ENCODE measurements around the gene AAK1.

- TF ChIP-seq, protein P1, sequence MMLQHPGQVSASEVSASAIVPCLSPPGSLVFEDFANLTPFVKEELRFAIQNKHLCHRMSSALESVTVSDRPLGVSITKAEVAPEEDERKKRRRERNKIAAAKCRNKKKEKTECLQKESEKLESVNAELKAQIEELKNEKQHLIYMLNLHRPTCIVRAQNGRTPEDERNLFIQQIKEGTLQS (CRISPR knock-in tag; conservative IDR thresholded peaks at IDR 0.05) = no peak
- TF ChIP-seq, protein P2, sequence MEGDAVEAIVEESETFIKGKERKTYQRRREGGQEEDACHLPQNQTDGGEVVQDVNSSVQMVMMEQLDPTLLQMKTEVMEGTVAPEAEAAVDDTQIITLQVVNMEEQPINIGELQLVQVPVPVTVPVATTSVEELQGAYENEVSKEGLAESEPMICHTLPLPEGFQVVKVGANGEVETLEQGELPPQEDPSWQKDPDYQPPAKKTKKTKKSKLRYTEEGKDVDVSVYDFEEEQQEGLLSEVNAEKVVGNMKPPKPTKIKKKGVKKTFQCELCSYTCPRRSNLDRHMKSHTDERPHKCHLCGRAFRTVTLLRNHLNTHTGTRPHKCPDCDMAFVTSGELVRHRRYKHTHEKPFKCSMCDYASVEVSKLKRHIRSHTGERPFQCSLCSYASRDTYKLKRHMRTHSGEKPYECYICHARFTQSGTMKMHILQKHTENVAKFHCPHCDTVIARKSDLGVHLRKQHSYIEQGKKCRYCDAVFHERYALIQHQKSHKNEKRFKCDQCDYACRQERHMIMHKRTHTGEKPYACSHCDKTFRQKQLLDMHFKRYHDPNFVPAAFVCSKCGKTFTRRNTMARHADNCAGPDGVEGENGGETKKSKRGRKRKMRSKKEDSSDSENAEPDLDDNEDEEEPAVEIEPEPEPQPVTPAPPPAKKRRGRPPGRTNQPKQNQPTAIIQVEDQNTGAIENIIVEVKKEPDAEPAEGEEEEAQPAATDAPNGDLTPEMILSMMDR (IDR thresholded peaks at IDR 0.05) = no peak
- TF ChIP-seq, protein P3, sequence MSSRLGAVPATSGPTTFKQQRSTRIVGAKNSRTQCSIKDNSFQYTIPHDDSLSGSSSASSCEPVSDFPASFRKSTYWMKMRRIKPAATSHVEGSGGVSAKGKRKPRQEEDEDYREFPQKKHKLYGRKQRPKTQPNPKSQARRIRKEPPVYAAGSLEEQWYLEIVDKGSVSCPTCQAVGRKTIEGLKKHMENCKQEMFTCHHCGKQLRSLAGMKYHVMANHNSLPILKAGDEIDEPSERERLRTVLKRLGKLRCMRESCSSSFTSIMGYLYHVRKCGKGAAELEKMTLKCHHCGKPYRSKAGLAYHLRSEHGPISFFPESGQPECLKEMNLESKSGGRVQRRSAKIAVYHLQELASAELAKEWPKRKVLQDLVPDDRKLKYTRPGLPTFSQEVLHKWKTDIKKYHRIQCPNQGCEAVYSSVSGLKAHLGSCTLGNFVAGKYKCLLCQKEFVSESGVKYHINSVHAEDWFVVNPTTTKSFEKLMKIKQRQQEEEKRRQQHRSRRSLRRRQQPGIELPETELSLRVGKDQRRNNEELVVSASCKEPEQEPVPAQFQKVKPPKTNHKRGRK (CRISPR knock-in tag; IDR thresholded peaks at IDR 0.05; ENCODE audit: borderline replicate concordance) = no peak
- no peak for TF ChIP-seq NR1H2 (CRISPR knock-in tag; IDR thresholded peaks at IDR 0.05)
- TF ChIP-seq CBFB (CRISPR knock-in tag; IDR thresholded peaks at IDR 0.05; ENCODE audit: low read depth) = no peak
- TF ChIP-seq, protein P4, sequence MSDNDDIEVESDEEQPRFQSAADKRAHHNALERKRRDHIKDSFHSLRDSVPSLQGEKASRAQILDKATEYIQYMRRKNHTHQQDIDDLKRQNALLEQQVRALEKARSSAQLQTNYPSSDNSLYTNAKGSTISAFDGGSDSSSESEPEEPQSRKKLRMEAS (CRISPR knock-in tag; IDR thresholded peaks at IDR 0.05) = no peak
- no peak for TF ChIP-seq ZNF416 (CRISPR knock-in tag; IDR thresholded peaks at IDR 0.05)
- TF ChIP-seq ESRRA (CRISPR knock-in tag; IDR thresholded peaks at IDR 0.05; ENCODE audit: borderline replicate concordance) = no peak
- TF ChIP-seq, protein P5, sequence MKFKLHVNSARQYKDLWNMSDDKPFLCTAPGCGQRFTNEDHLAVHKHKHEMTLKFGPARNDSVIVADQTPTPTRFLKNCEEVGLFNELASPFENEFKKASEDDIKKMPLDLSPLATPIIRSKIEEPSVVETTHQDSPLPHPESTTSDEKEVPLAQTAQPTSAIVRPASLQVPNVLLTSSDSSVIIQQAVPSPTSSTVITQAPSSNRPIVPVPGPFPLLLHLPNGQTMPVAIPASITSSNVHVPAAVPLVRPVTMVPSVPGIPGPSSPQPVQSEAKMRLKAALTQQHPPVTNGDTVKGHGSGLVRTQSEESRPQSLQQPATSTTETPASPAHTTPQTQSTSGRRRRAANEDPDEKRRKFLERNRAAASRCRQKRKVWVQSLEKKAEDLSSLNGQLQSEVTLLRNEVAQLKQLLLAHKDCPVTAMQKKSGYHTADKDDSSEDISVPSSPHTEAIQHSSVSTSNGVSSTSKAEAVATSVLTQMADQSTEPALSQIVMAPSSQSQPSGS (CRISPR knock-in tag; IDR thresholded peaks at IDR 0.05; ENCODE audit: borderline replicate concordance, low read depth) = no peak
- no peak for TF ChIP-seq FOXJ3 (CRISPR knock-in tag; IDR thresholded peaks at IDR 0.05; ENCODE audit: borderline replicate concordance)
- TF ChIP-seq NR3C1 (CRISPR knock-in tag; conservative IDR thresholded peaks at IDR 0.05; ENCODE audit: low read depth) = no peak
- no peak for TF ChIP-seq NR2C2 (CRISPR knock-in tag; IDR thresholded peaks at IDR 0.05)
- TF ChIP-seq, protein P6, sequence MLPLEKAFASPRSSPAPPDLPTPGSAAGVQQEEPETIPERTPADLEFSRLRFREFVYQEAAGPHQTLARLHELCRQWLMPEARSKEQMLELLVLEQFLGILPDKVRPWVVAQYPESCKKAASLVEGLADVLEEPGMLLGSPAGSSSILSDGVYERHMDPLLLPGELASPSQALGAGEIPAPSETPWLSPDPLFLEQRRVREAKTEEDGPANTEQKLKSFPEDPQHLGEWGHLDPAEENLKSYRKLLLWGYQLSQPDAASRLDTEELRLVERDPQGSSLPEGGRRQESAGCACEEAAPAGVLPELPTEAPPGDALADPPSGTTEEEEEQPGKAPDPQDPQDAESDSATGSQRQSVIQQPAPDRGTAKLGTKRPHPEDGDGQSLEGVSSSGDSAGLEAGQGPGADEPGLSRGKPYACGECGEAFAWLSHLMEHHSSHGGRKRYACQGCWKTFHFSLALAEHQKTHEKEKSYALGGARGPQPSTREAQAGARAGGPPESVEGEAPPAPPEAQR (CRISPR knock-in tag; IDR thresholded peaks at IDR 0.05) = no peak
- TF ChIP-seq ELF4 (CRISPR knock-in tag; IDR thresholded peaks at IDR 0.05; ENCODE audit: low read depth) = no peak
Measured at GRCh38 chr2:69682525-69682924, 39.0 kb upstream of the AAK1 start.
